ENCODE data around the gene AIPL1. TPM values are rescaled to one million over a fixed set of nuclear protein-coding genes. Genes with fewer than 3 reads are reported as not detected.

AIPL1 gene
- total and polyA plus RNA-seq, 2 experiments from 2014 or later: not detected

- Histone ChIP-seq H3K4me1 (ENCODE audit: insufficient read depth) (peaks cover 8% of the 10 kb centered on the region), H3K27me3 (no peaks in the 10 kb centered on the region), H3K79me2 (no peaks in the 10 kb centered on the region), H3K4me3 (no peak overlapping the region), H3K4me2 (no peak overlapping the region), H3K36me3 (replicated peaks; ENCODE audit: insufficient read depth, low read depth) (no peaks in the 10 kb centered on the region), H2AFZ (no peak overlapping the region), H3K9me2 (replicated peaks; ENCODE audit: insufficient read depth) (no peaks in the 10 kb centered on the region), H3K27ac (no peak overlapping the region), H4K20me1 (ENCODE audit: insufficient read depth, poor library complexity, severe bottlenecking) (no peaks in the 10 kb centered on the region), H3K9me3 (ENCODE audit: low read depth) (no peaks in the 10 kb centered on the region)
- TF ChIP-seq CTCF (IDR thresholded peaks at IDR 0.05; ENCODE audit: poor library complexity) (no peak), EZH2phosphoT487 (IDR thresholded peaks at IDR 0.05; ENCODE audit: low read depth, severe bottlenecking, unreplicated experiment) (no peak), EZH2 (IDR thresholded peaks at IDR 0.05; ENCODE audit: borderline replicate concordance) (no peak)
- 89% methylated on average over 13 of the region's 14 CpGs for WGBS (ENCODE audit: low lambda C conversion rate, missing lambda C conversion rate)
- DNase-seq (ENCODE audit: low spot score): no peak
These were observed 26.3 kb upstream of the AIPL1 start for GRCh38 chr17:6461246-6461645.

- WGBS (ENCODE audit: low lambda C conversion rate, missing lambda C conversion rate): 82% methylated on average over 9 of the region's 9 CpGs
- no peaks in the 10 kb centered on the region for H4K20me1 ChIP-seq (ENCODE audit: insufficient read depth, poor library complexity, severe bottlenecking)
- H3K4me1 ChIP-seq (ENCODE audit: insufficient read depth): peaks cover 8% of the 10 kb centered on the region
- no peak for DNase-seq (ENCODE audit: low spot score)
- H3K9me2 ChIP-seq (replicated peaks; ENCODE audit: insufficient read depth): no peaks in the 10 kb centered on the region
- no peaks in the 10 kb centered on the region for H3K36me3 ChIP-seq (replicated peaks; ENCODE audit: insufficient read depth, low read depth)
- H3K4me3 ChIP-seq: no peak overlapping the region
- H3K27ac ChIP-seq: no peak overlapping the region
- H2AFZ ChIP-seq: no peak overlapping the region
- no peaks in the 10 kb centered on the region for H3K9me3 ChIP-seq (ENCODE audit: low read depth)
- no peak overlapping the region for H3K4me2 ChIP-seq
- H3K27me3 ChIP-seq: no peaks in the 10 kb centered on the region
- TF ChIP-seq EZH2phosphoT487 (IDR thresholded peaks at IDR 0.05; ENCODE audit: low read depth, severe bottlenecking, unreplicated experiment): no peak
- no peak for TF ChIP-seq CTCF (IDR thresholded peaks at IDR 0.05; ENCODE audit: poor library complexity)
- no peak for TF ChIP-seq EZH2 (IDR thresholded peaks at IDR 0.05; ENCODE audit: borderline replicate concordance)
- H3K79me2 ChIP-seq: no peaks in the 10 kb centered on the region
These were observed 25.7 kb upstream of the AIPL1 start for GRCh38 chr17:6460531-6461161.

- Histone ChIP-seq H3K27ac (no peak overlapping the region), H2AFZ (no peak overlapping the region), H3K4me1 (ENCODE audit: insufficient read depth) (peaks cover 14% of the 10 kb centered on the region), H3K9me3 (ENCODE audit: low read depth) (no peaks in the 10 kb centered on the region), H3K9me2 (replicated peaks; ENCODE audit: insufficient read depth) (no peaks in the 10 kb centered on the region), H3K4me2 (no peak overlapping the region), H3K4me3 (no peak overlapping the region), H3K36me3 (replicated peaks; ENCODE audit: insufficient read depth, low read depth) (no peaks in the 10 kb centered on the region), H4K20me1 (ENCODE audit: insufficient read depth, poor library complexity, severe bottlenecking) (no peaks in the 10 kb centered on the region), H3K79me2 (no peaks in the 10 kb centered on the region), H3K27me3 (peaks cover 9% of the 10 kb centered on the region)
- DNase-seq (ENCODE audit: low spot score): no peak
- WGBS (ENCODE audit: low lambda C conversion rate, missing lambda C conversion rate): 86% methylated on average over 14 of the region's 14 CpGs
- TF ChIP-seq CTCF (IDR thresholded peaks at IDR 0.05; ENCODE audit: poor library complexity) (no peak), EZH2phosphoT487 (IDR thresholded peaks at IDR 0.05; ENCODE audit: low read depth, severe bottlenecking, unreplicated experiment) (no peak), EZH2 (IDR thresholded peaks at IDR 0.05; ENCODE audit: borderline replicate concordance) (no peak)
These were observed 23.6 kb upstream of the AIPL1 start for GRCh38 chr17:6458460-6458950.
